Measurements from ENCODE around the gene NMU. TPM values are rescaled to one million over a fixed set of nuclear protein-coding genes. Genes with fewer than 3 reads are reported as not detected.

NMU gene
- total RNA-seq, 2 donors from 2014 or later, result 0.82 TPM; not detected in 1

DNA sequence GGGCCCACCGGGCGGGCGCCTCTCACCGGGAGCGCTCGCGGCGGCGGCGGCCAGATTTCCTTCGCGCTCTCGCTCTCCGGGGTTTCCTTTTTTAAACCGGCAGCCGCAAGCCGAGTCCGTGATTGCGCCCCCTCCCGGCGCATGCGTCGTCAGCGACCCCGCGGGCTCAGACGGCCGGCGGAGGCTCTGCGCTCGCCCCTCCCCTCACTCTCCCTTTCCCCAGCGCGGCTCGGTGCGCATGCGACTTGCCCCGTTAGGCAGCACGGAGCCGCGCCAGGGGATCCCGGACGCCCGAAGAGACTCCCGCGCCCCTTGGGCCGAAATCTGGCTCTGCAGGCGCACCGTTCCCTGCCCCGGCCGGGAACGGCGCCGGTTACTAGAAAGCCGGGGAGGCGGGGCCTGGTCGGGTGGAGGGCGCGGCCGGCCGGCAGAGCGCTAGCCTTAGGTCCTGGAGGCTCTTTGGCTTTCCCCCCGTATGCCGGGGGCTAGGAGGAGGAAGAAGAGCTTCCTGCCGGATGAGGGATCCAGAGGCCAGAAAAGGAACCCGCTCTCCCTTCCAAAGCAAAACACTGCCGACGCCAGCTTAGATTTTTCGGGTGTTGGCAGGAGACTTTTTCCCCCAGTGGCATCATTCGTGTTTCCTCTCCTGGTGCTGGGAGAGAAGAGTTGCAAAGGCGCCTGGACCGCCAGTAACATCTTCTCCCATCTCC is 89.2 kb downstream of the NMU start, which contains the start of gene CLOCK:
Gene CLOCK (minus strand): TSS at position 154 of the 710 bp plus-strand sequence. CDS start 64,124 bp downstream, outside the sequence.
- peak within 1 kb of the TSS; percentile 91 to 95 for H3K4me3 Mint-ChIP-seq
- DNase-seq (peak; percentile 86 to 87), ATAC-seq (replicated peaks in 1 of 2) (peak; percentile 71 to 74)
- peaks cover 53% of the 10 kb centered on the region for H3K4me1 Mint-ChIP-seq (ENCODE audit: low read depth)
- no peaks in the 10 kb centered on the region for H3K9me3 Mint-ChIP-seq
- H3K27me3 Mint-ChIP-seq (ENCODE audit: low read depth), result peaks cover 18% of the 10 kb centered on the region
- H3K36me3 Mint-ChIP-seq (ENCODE audit: insufficient read depth in 2 of 2), result no peaks in the 10 kb centered on the region
- H3K27ac Mint-ChIP-seq, result peak within 1 kb of the TSS; percentile 93

DNA sequence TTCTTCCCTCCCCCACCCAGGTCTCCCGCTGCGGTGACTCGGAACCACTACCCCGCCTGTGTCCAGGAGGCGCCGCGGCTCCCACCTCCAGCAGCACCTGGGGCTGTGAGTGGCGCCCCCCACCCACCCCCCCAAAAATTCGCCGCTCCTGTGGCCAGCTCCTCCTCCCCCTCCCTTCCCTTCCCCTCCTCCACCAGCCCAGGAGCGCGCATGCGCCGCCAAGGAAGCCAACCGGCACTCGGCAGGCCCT is 89.7 kb downstream of the NMU start:
- ATAC-seq (replicated peaks in 1 of 2), result peak; percentile 56 to 61
- no peaks in the 10 kb centered on the region for H3K9me3 Mint-ChIP-seq

DNA sequence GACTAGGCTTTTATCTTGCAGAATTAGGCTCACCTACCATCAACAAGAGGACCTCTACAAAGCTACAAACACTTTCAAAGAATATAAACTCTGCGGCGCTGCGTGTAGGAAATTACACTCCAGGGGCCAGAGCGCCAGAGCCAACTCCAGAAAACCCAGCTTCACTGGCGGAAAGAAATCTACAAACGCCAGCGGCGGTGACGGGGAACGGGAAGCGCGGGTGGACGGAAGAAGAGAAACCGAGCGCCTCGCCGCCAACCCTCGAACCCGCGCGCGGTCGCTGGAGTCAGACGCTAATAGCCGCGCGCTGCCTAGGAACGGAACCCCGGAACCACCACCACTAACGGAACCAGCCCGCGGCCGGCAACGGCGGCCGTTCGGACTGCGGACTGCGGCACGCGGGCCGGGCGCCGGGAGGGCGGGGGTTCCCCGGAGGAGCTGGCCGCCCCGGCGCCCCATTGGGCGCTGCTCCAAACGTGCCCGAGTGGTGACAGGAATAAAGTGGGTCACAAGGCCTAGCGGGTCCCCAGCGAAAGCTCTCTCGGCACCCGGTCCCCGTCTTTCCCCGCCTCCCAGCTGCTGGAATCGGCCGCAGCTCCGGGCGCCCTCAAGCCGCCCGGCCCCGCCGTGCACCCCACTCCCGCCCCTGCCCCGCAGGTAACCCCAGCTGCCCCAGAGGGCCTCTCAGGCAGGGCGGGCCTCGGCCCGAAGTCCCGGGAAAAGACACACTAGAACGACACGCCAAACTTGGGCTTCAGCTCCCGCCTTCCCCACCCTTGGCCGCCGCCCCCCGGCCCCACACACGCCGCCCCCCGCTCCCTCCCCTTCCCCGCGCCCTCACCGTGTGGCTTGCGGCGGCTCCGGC is 90.2 kb downstream of the NMU start:
- Mint-ChIP-seq H3K36me3 (ENCODE audit: insufficient read depth in 2 of 2) (no peaks in the 10 kb centered on the region), H3K4me1 (ENCODE audit: low read depth) (peaks cover 62% of the 10 kb centered on the region), H3K27ac (peak overlapping the region; percentile 93), H3K27me3 (ENCODE audit: low read depth) (peaks cover 18% of the 10 kb centered on the region), H3K4me3 (peak overlapping the region; percentile 91 to 95), H3K9me3 (no peaks in the 10 kb centered on the region)
- DNase-seq (peak; percentile 69 to 78), ATAC-seq (replicated peaks in 1 of 2) (peak; percentile 50 to 58)

More for the DNA sequence above, 89.7 kb downstream of the NMU start:
- Mint-ChIP-seq H3K36me3 (ENCODE audit: insufficient read depth in 2 of 2) (no peaks in the 10 kb centered on the region), H3K27ac (no peak overlapping the region), H3K4me1 (ENCODE audit: low read depth) (peaks cover 57% of the 10 kb centered on the region), H3K27me3 (ENCODE audit: low read depth) (peaks cover 18% of the 10 kb centered on the region), H3K4me3 (peak overlapping the region; percentile 89 to 91)
- DNase-seq, result no peak

Other genes starting within 250 kb of the NMU start
- gene TMEM165, start 240.3 kb downstream of the NMU start, total RNA-seq, result 10 to 100 TPM; 65.8 to 65.9 TPM
- 1 to 10 TPM; 7.7 to 8.6 TPM for gene CLOCK, start 89.4 kb downstream of the NMU start, total RNA-seq
- gene PDCL2, start 44.1 kb downstream of the NMU start, total RNA-seq, result not detected
- not detected for gene EXOC1L, start 183.5 kb upstream of the NMU start, total RNA-seq
- 10 to 100 TPM; 31.1 to 34.7 TPM for gene EXOC1, start 217.3 kb upstream of the NMU start, total RNA-seq

Measured in activated T-cell treated with anti-CD3 and anti-CD28 coated beads, Interleukin-2, amount 50 U/mL, for 72 hours (primary cell).